Measurements from ENCODE around the gene ASB6. TPM values are rescaled to one million over a fixed set of nuclear protein-coding genes. Genes with fewer than 3 reads are reported as not detected.

ASB6 gene
- total and polyA plus RNA-seq, 2 donors (not counting 1 experiment from before 2014, with no cell fraction given), result 27.7 to 27.9 TPM

DNA sequence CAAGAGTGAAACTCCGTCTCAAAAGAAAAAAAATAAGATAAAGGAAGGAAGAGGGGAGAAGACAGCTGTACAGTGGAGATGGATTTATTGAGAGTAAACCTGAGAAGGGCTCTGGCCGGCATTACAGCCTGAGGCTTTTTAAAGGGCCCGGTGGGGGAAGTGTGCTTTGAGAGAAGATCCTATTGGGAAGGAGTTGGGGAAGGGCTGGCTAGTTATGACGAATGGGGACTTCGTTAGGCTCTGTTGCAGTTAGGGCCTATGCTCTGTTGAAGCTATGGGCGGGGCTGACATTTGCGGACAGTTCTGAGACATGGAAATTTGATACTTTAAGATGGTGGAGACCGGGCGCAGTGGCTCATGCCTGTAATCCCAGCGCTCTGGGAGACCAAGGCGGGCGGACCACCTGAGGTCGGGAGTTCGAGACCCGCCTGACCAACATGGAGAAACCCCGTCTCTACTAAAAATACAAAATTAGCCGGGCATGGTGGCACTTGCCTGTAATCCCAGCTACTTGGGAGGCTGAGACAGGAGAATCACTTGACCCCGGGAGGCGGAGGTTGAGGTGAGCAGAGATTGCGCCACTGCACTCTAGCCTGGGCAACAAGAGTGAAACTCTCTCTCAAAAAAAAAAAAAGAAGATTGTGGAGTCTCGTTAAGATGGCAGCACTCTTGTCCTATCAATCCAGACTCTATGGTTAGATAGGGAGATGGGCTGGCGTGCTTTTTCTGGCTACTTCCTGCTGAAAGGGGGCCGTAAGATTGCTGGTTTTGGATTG is 54.3 kb downstream of the ASB6 start:
- WGBS (ENCODE audit: insufficient coverage), result 86% methylated on average over 19 of the region's 23 CpGs
- Mint-ChIP-seq H3K4me1 (peaks cover 6% of the 10 kb centered on the region), H3K27ac (no peak overlapping the region), H3K4me3 (no peak overlapping the region), H3K27me3 (peaks cover 40% of the 10 kb centered on the region), H3K9me3 (ENCODE audit: insufficient read depth) (no peaks in the 10 kb centered on the region)
- Histone ChIP-seq H3K79me2 (ENCODE audit: control insufficient read depth, insufficient read depth, low read length) (no peaks in the 10 kb centered on the region), H3K36me3 (replicated peaks in 1 of 2; ENCODE audit: control extremely low read depth in 1 of 2, control insufficient read depth in 1 of 2, extremely low read depth in 1 of 2, insufficient read depth in 2 of 2, low read length in 1 of 2) (no peaks in the 10 kb centered on the region), H3K4me2 (replicated peaks; ENCODE audit: low read depth, low read length, poor library complexity, severe bottlenecking) (no peak overlapping the region), H2AFZ (ENCODE audit: insufficient read depth, low read depth, low read length, poor library complexity, severe bottlenecking) (no peak overlapping the region), H4K20me1 (ENCODE audit: control insufficient read depth, insufficient read depth, low read length, poor library complexity, severe bottlenecking) (no peaks in the 10 kb centered on the region), H3K27ac (ENCODE audit: low read length in 2 of 2) (no peak overlapping the region), H3K4me1 (ENCODE audit: control insufficient read depth in 2 of 2, insufficient read depth in 2 of 2, low read length in 2 of 2) (peaks cover 4 to 6% of the 10 kb centered on the region in 2 donors), H3K9ac (ENCODE audit: low read length) (no peak overlapping the region), H3K9me3 (ENCODE audit: control extremely low read depth in 1 of 3, control insufficient read depth in 2 of 3, insufficient read depth in 1 of 3, low read length in 2 of 3) (peaks cover 0 to 3% (median 0%) of the 10 kb centered on the region in 3 donors), H3K4me3 (ENCODE audit: control extremely low read depth in 1 of 5, extremely low read depth in 1 of 5, insufficient read depth in 1 of 5, low read depth in 2 of 5, low read length in 4 of 5) (no peak overlapping the region), H3K27me3 (replicated peaks in 1 of 4; ENCODE audit: control extremely low read depth in 1 of 4, control insufficient read depth in 3 of 4, insufficient read depth in 4 of 4, low read length in 3 of 4) (no peaks in the 10 kb centered on the region)
- intact Hi-C loops (cut with micrococcal nuclease), result no loop called here
- no peak for ATAC-seq (ENCODE audit: low read depth)
- POLR2A ChIA-PET, result interaction anchor here (0.6 kb wide), 1 partner anchor 168 kb away, joined by 5 read pairs; no protein-coding TSS in a partner anchor
- CTCF ChIA-PET, result interaction anchor here (1.2 kb wide), 1 partner anchor 22 kb away, joined by 3 read pairs; no protein-coding TSS in a partner anchor
- no peak for DNase-seq
- no peak for TF ChIP-seq EZH2 (IDR thresholded peaks at IDR 0.05; ENCODE audit: borderline replicate concordance, insufficient read depth, low read depth, low read length, poor library complexity, severe bottlenecking)
- TF ChIP-seq, protein P1, sequence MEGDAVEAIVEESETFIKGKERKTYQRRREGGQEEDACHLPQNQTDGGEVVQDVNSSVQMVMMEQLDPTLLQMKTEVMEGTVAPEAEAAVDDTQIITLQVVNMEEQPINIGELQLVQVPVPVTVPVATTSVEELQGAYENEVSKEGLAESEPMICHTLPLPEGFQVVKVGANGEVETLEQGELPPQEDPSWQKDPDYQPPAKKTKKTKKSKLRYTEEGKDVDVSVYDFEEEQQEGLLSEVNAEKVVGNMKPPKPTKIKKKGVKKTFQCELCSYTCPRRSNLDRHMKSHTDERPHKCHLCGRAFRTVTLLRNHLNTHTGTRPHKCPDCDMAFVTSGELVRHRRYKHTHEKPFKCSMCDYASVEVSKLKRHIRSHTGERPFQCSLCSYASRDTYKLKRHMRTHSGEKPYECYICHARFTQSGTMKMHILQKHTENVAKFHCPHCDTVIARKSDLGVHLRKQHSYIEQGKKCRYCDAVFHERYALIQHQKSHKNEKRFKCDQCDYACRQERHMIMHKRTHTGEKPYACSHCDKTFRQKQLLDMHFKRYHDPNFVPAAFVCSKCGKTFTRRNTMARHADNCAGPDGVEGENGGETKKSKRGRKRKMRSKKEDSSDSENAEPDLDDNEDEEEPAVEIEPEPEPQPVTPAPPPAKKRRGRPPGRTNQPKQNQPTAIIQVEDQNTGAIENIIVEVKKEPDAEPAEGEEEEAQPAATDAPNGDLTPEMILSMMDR (IDR thresholded peaks at IDR 0.05), result no peak

DNA sequence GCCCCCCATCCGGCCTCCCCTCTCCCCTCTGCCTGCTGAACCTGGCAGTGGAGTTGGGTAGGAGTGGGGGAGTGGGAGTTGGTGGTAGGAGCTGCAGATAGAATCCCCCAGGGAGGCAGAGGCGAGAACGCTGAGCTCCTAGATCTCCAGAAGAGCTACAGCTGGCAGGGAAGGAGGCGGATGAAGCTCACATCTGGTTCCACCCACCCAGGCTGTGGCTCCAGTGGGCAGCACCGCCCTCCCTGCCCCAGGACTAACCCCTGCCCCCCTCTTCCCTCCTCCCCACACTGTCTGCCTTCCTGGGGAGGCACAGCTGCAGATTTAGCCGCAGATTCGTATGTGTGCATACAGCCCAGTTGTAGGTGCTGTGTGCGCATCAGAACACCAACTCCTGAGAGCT is 55.3 kb downstream of the ASB6 start:
- Histone ChIP-seq H3K4me1 (ENCODE audit: control insufficient read depth in 2 of 2, insufficient read depth in 2 of 2, low read length in 2 of 2) (peaks cover 4 to 6% of the 10 kb centered on the region in 2 donors), H2AFZ (ENCODE audit: insufficient read depth, low read depth, low read length, poor library complexity, severe bottlenecking) (no peak overlapping the region), H3K9me3 (ENCODE audit: control extremely low read depth in 1 of 3, control insufficient read depth in 2 of 3, insufficient read depth in 1 of 3, low read length in 2 of 3) (peaks cover 0 to 3% (median 0%) of the 10 kb centered on the region in 3 donors), H3K27ac (ENCODE audit: low read length in 2 of 2) (no peak overlapping the region), H3K4me2 (replicated peaks; ENCODE audit: low read depth, low read length, poor library complexity, severe bottlenecking) (no peak overlapping the region), H3K79me2 (ENCODE audit: control insufficient read depth, insufficient read depth, low read length) (no peaks in the 10 kb centered on the region), H3K27me3 (replicated peaks in 1 of 4; ENCODE audit: control extremely low read depth in 1 of 4, control insufficient read depth in 3 of 4, insufficient read depth in 4 of 4, low read length in 3 of 4) (no peaks in the 10 kb centered on the region), H3K9ac (ENCODE audit: low read length) (no peak overlapping the region), H4K20me1 (ENCODE audit: control insufficient read depth, insufficient read depth, low read length, poor library complexity, severe bottlenecking) (no peaks in the 10 kb centered on the region), H3K36me3 (replicated peaks in 1 of 2; ENCODE audit: control extremely low read depth in 1 of 2, control insufficient read depth in 1 of 2, extremely low read depth in 1 of 2, insufficient read depth in 2 of 2, low read length in 1 of 2) (no peaks in the 10 kb centered on the region), H3K4me3 (ENCODE audit: control extremely low read depth in 1 of 5, extremely low read depth in 1 of 5, insufficient read depth in 1 of 5, low read depth in 2 of 5, low read length in 4 of 5) (no peak overlapping the region)
- Mint-ChIP-seq H3K27ac (no peak overlapping the region), H3K4me1 (peaks cover 6% of the 10 kb centered on the region), H3K9me3 (ENCODE audit: insufficient read depth) (no peaks in the 10 kb centered on the region), H3K27me3 (peaks cover 38% of the 10 kb centered on the region), H3K4me3 (no peak overlapping the region)
- POLR2A ChIA-PET, result interaction anchor here (0.6 kb wide), 2 partner anchors 169 to 287 kb away, joined by 3 to 5 read pairs; no protein-coding TSS in a partner anchor
- intact Hi-C loops (cut with micrococcal nuclease), result no loop called here
- 15% methylated on average over 5 of the region's 8 CpGs for WGBS (ENCODE audit: insufficient coverage)
- CTCF ChIA-PET, result interaction anchor here (0.9 to 1.2 kb wide), 4 partner anchors 9 to 280 kb away, joined by 3 read pairs; no protein-coding TSS in a partner anchor
- TF ChIP-seq, protein P1 (IDR thresholded peaks at IDR 0.05), result no peak
- TF ChIP-seq EZH2 (IDR thresholded peaks at IDR 0.05; ENCODE audit: borderline replicate concordance, insufficient read depth, low read depth, low read length, poor library complexity, severe bottlenecking), result no peak
- ATAC-seq (ENCODE audit: low read depth), result no peak
- DNase-seq, result no peak
